Measurements from ENCODE around the gene KRT85.

KRT85 gene

GRCh38 chr12:52394836-52395405 lies 27.6 kb upstream of the KRT85 start:
- ATAC-seq (no peak), DNase-seq (no peak)

GRCh38 chr12:52392465-52393007 lies 25.3 kb upstream of the KRT85 start:
- no peak for ATAC-seq
- no peak for DNase-seq

- ATAC-seq (no peak), DNase-seq (no peak)
These were observed 24.3 kb upstream of the KRT85 start for GRCh38 chr12:52391618-52392002.

- ATAC-seq (no peak), DNase-seq (no peak)
These were observed 23.7 kb upstream of the KRT85 start for GRCh38 chr12:52390739-52391617.

GRCh38 chr12:52389313-52390207 lies 22.3 kb upstream of the KRT85 start:
- ATAC-seq = no peak
- DNase-seq = no peak

GRCh38 chr12:52387859-52388258 lies 20.6 kb upstream of the KRT85 start:
- ATAC-seq = no peak
- DNase-seq = no peak

- ATAC-seq (no peak), DNase-seq (no peak)
These were observed 18.0 kb upstream of the KRT85 start, which contains the start of gene KRT84 for GRCh38 chr12:52385226-52385702. Gene KRT84, minus strand, starts transcription at chr12:52385652. Its CDS starts 67 bp downstream, at chr12:52385585.

GRCh38 chr12:52383331-52383730 lies 16.1 kb upstream of the KRT85 start:
- ATAC-seq (no peak), DNase-seq (no peak)

GRCh38 chr12:52382854-52383253 lies 15.6 kb upstream of the KRT85 start:
- no peak for ATAC-seq
- DNase-seq = no peak

- no peak for DNase-seq
- no peak for ATAC-seq
These were observed 13.9 kb upstream of the KRT85 start for GRCh38 chr12:52381206-52381605.

- peak; percentile 12 for DNase-seq
These were observed 13.0 kb upstream of the KRT85 start for GRCh38 chr12:52380271-52380694.

GRCh38 chr12:52379536-52379935 lies 12.3 kb upstream of the KRT85 start:
- DNase-seq (no peak), ATAC-seq (no peak)

More at GRCh38 chr12:52380271-52380694, 13.0 kb upstream of the KRT85 start:
- no peak for ATAC-seq

- no peak for ATAC-seq
- DNase-seq = no peak
These were observed 10.8 kb upstream of the KRT85 start for GRCh38 chr12:52378091-52378490.

- peak; percentile 14 for ATAC-seq
These were observed 10.0 kb upstream of the KRT85 start for GRCh38 chr12:52377266-52377665.

GRCh38 chr12:52372216-52373154 lies 5.2 kb upstream of the KRT85 start:
- ATAC-seq = no peak
- DNase-seq = peak; percentile 60

More at GRCh38 chr12:52377266-52377665, 10.0 kb upstream of the KRT85 start:
- DNase-seq = no peak

GRCh38 chr12:52371716-52372115 lies 4.4 kb upstream of the KRT85 start:
- ATAC-seq = no peak
- no peak for DNase-seq

GRCh38 chr12:52370926-52371608 lies 3.8 kb upstream of the KRT85 start:
- ATAC-seq = no peak
- no peak for DNase-seq

GRCh38 chr12:52369809-52370208 lies 2.5 kb upstream of the KRT85 start:
- ATAC-seq (no peak), DNase-seq (no peak)

GRCh38 chr12:52369211-52369610 lies 1.9 kb upstream of the KRT85 start:
- DNase-seq = no peak
- no peak for ATAC-seq

- no peak for ATAC-seq
- no peak for DNase-seq
These were observed 1.2 kb upstream of the KRT85 start for GRCh38 chr12:52368508-52368907.
